GM19025 (cell line): Measurements from ENCODE around the gene CHST9.

Source experiments
- ATAC-seq: cut with Tn5 transposase; IDR thresholded peaks from one replicate; pipeline ENCODE4 v1.9.1; 2021; ENCODE audit warnings: mild to moderate bottlenecking, low read depth, moderate library complexity; ENCODE audit not compliant: unreplicated experiment

CHST9 gene

GRCh38 chr18:26888259-26888658, 296.8 kb downstream of the CHST9 start:
- no peak for ATAC-seq

- ATAC-seq = no peak
Observed at GRCh38 chr18:26875040-26875654, 310.0 kb downstream of the CHST9 start.

GRCh38 chr18:26874283-26874682, 310.8 kb downstream of the CHST9 start:
- ATAC-seq = no peak

GRCh38 chr18:26869640-26870039, 315.5 kb downstream of the CHST9 start:
- no peak for ATAC-seq

GRCh38 chr18:26868968-26869586, 316.0 kb downstream of the CHST9 start:
- ATAC-seq = no peak

GRCh38 chr18:26867471-26867870, 317.6 kb downstream of the CHST9 start:
- ATAC-seq = no peak

GRCh38 chr18:26865557-26865956, 319.6 kb downstream of the CHST9 start, which contains the start of gene AQP4:
Gene AQP4, minus strand, starts transcription at chr18:26865707. Its CDS starts 18 bp downstream, at chr18:26865689.
- no peak for ATAC-seq

- ATAC-seq = no peak
Observed at GRCh38 chr18:26864658-26865057, 320.4 kb downstream of the CHST9 start.

GRCh38 chr18:26863921-26864497, 321.1 kb downstream of the CHST9 start:
- no peak for ATAC-seq

- no peak for ATAC-seq
Observed at GRCh38 chr18:26863122-26863879, 321.8 kb downstream of the CHST9 start.

GRCh38 chr18:26862084-26862483, 323.0 kb downstream of the CHST9 start:
- no peak for ATAC-seq
